ENCODE results near the gene B3GNT5. TPM values are rescaled to one million over a fixed set of nuclear protein-coding genes. Genes with fewer than 3 reads are reported as not detected.
"Not testable (repeated sequence)": the region's sequence is repeated elsewhere in the genome, so short reads cannot be mapped to it uniquely, and the experiment has no call there.

B3GNT5 gene
- total and polyA plus RNA-seq, 10 of the 15 experiments (the other 5 are each of a cell fraction or from before 2014, with no cell fraction given) = 0.24 to 1.1 (median 0.48) TPM

- TF ChIP-seq BCL3 (IDR thresholded peaks at IDR 0.05; ENCODE audit: borderline replicate concordance, insufficient read depth, low read depth, low read length, poor library complexity, severe bottlenecking) (no peak), BACH1 (IDR thresholded peaks at IDR 0.05; ENCODE audit: borderline replicate concordance) (no peak), SREBF1 (IDR thresholded peaks at IDR 0.05; ENCODE audit: low read length) (no peak), NFXL1 (IDR thresholded peaks at IDR 0.05; ENCODE audit: borderline replicate concordance) (no peak), RCOR1 (conservative IDR thresholded peaks at IDR 0.05; ENCODE audit: low read depth, low read length) (no peak)
Measured at GRCh38 chr3:183229178-183229577, 23.9 kb upstream of the B3GNT5 start (continued).

- H3K4me3 ChIP-seq; CTCF ChIA-PET; in situ Hi-C loops (cut with MboI); H3K36me3 ChIP-seq (ENCODE audit: control insufficient read depth in 2 of 2, insufficient read depth in 2 of 2, low read length in 1 of 2); H3K4me1 ChIP-seq (ENCODE audit: control insufficient read depth, insufficient read depth, low read length); H3K9me3 ChIP-seq (replicated peaks; ENCODE audit: control insufficient read depth, insufficient read depth, low read length); POLR2A ChIA-PET; H3K27ac ChIP-seq (ENCODE audit: control insufficient read depth, insufficient read depth); ATAC-seq; H3K79me2 ChIP-seq (ENCODE audit: control insufficient read depth, insufficient read depth, low read length); FAIRE-seq; H2AFZ ChIP-seq (ENCODE audit: control insufficient read depth, low read depth, low read length); intact Hi-C loops (cut with micrococcal nuclease; ENCODE audit: unreplicated experiment); H3K9ac ChIP-seq (ENCODE audit: control insufficient read depth, insufficient read depth, low read length); BruUV-seq (replicated peaks); H3K27me3 ChIP-seq (replicated peaks in 1 of 2; ENCODE audit: control insufficient read depth in 2 of 2, insufficient read depth in 2 of 2, low read length in 1 of 2); RAD21 ChIA-PET (ENCODE audit: unreplicated experiment); H4K20me1 ChIP-seq (ENCODE audit: control insufficient read depth, insufficient read depth); DNase-seq (ENCODE audit: low read depth, low spot score); H3K4me2 ChIP-seq (ENCODE audit: control insufficient read depth, insufficient read depth): not testable (repeated sequence)
- 66% methylated on average over 8 of the region's 8 CpGs for WGBS (ENCODE audit: insufficient coverage, insufficient replicate concordance, low lambda C conversion rate, missing lambda C conversion rate)
- SMC1A ChIA-PET (ENCODE audit: uncharacterized antibody, unreplicated experiment) = interaction anchor here (1.1 kb wide), 1 partner anchor 9 kb away, joined by 4 read pairs; no protein-coding TSS in a partner anchor
Measured at GRCh38 chr3:183230251-183230650, 22.8 kb upstream of the B3GNT5 start.
